ENCODE measurements around the gene SLC35F3.

Gene SLC35F3

GRCh38 chr1:233975486-233975885 lies 71.0 kb downstream of the SLC35F3 start:
- no peak for DNase-seq

GRCh38 chr1:233981042-233981675 lies 76.7 kb downstream of the SLC35F3 start:
- DNase-seq: no peak

- DNase-seq: no peak
These were observed 78.5 kb downstream of the SLC35F3 start for GRCh38 chr1:233982827-233983518.

GRCh38 chr1:233983811-233984210 lies 79.3 kb downstream of the SLC35F3 start:
- DNase-seq: no peak

- DNase-seq: no peak
These were observed 84.7 kb downstream of the SLC35F3 start for GRCh38 chr1:233988963-233989696.

GRCh38 chr1:233990486-233990885 lies 86.0 kb downstream of the SLC35F3 start:
- no peak for DNase-seq

- DNase-seq: no peak
These were observed 89.2 kb downstream of the SLC35F3 start for GRCh38 chr1:233993651-233994050.

GRCh38 chr1:233994112-233994511 lies 89.6 kb downstream of the SLC35F3 start:
- DNase-seq: no peak

GRCh38 chr1:233998456-233998855 lies 94.0 kb downstream of the SLC35F3 start:
- no peak for DNase-seq

- no peak for DNase-seq
These were observed 94.4 kb downstream of the SLC35F3 start for GRCh38 chr1:233998891-233999290.

GRCh38 chr1:234000557-234001041 lies 96.1 kb downstream of the SLC35F3 start:
- DNase-seq: no peak

GRCh38 chr1:234001817-234002216 lies 97.3 kb downstream of the SLC35F3 start:
- DNase-seq: no peak

- no peak for DNase-seq
These were observed 100.1 kb downstream of the SLC35F3 start for GRCh38 chr1:234004591-234004990.

- no peak for DNase-seq
These were observed 103.2 kb downstream of the SLC35F3 start for GRCh38 chr1:234007684-234008083.

- DNase-seq: no peak
These were observed 104.1 kb downstream of the SLC35F3 start for GRCh38 chr1:234008591-234008990.

GRCh38 chr1:234009668-234010067 lies 105.2 kb downstream of the SLC35F3 start:
- no peak for DNase-seq

GRCh38 chr1:234014208-234014607 lies 109.7 kb downstream of the SLC35F3 start:
- no peak for DNase-seq

GRCh38 chr1:234018816-234019215 lies 114.3 kb downstream of the SLC35F3 start:
- DNase-seq: no peak

- no peak for DNase-seq
These were observed 114.9 kb downstream of the SLC35F3 start for GRCh38 chr1:234019387-234019786.

GRCh38 chr1:234022302-234022701 lies 117.8 kb downstream of the SLC35F3 start:
- DNase-seq: no peak

- no peak for DNase-seq
These were observed 135.1 kb downstream of the SLC35F3 start for GRCh38 chr1:234039603-234040002.

- DNase-seq: no peak
These were observed 136.2 kb downstream of the SLC35F3 start for GRCh38 chr1:234040446-234041317.

- DNase-seq: no peak
These were observed 139.6 kb downstream of the SLC35F3 start for GRCh38 chr1:234044079-234044478.
